ENCODE measurements around the gene IFNA14.
A peak's percentile ranks its signal among the peaks of the same experiment; 100 is the strongest.
"Not testable (repeated sequence)": the region's sequence is repeated elsewhere in the genome, so short reads cannot be mapped to it uniquely, and the experiment has no call there.

The IFNA14 gene

DNA sequence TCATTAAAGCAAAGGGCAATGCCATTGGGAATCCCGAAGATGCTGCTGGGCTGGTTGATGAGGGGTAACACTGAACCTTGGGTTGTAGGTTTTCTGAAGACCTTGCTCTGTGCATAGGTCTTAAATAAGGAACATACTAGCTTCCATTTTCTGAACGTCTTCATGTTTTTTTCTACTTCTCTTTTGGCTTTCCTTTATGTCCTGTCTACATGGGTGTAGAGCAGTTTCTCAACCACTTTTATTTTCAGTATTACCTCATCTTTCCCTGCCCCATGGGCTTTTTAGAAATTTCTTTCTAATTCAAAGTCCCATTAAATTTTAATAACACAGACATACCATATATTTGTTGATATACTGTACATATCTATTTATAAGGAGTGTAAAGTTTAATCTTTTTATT is at the start of gene IFNA14:
Gene IFNA14 (minus strand): TSS at position 95 of the 400 bp plus-strand sequence. CDS start 70 bp downstream, at position 25.
- no peak for DNase-seq

DNA sequence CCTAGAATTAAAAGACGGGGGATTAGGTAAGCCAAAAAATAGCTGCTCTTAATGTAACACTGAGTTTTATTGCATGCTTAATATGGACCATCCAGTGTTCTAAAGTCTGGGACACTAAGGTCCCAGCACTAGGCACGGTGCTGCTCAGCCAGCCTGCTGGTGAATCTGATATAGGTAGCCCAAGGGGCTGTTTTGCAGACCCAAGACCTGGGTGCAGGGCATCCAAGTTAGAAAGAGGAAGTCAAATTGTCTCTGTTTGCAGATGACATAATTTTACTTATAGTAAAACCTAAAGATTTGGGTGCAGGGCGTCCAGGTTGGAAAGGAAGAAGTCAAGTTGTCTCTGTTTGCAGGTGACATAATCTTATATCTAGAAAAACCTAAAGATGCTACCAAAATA is 47.5 kb upstream of the IFNA14 start:
- no peak for DNase-seq

DNA sequence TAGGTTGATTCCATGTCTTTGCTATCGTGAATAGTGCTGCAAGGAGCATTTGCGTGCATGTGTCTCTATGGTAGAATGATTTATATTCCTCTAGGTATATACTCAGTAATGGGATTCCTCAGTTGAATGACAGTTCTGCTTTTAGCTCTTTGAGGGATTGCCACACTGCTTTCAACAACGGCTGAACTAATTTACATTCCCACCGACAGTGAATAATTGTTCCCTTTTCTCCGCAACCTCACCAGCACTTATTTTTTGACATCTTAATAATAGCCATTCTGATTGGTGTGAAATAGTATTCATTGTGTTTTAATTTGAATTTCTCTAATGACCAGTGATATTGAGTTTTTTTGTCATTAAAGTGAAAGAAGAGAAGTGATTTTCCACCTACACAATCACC is 46.9 kb upstream of the IFNA14 start:
- DNase-seq: peak; percentile 11

DNA sequence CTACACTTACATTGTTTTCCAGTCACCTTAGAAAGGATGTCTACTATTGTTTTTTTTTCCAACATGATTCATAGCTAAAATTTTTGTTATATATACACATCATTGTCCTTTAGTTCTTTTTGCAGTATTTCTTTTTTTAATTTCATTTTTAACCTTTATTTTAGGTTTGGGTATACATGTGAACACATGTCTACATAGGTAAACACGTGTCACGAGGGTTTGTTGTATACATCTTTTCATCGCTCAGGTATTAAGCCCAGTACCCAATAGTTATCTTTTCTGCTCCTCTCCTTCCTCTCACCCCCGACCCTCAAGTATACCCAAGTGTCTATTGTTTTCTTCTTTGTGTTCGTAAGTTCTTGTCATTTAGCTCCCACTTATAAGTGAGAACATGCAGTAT is 46.3 kb upstream of the IFNA14 start:
- DNase-seq: no peak

DNA sequence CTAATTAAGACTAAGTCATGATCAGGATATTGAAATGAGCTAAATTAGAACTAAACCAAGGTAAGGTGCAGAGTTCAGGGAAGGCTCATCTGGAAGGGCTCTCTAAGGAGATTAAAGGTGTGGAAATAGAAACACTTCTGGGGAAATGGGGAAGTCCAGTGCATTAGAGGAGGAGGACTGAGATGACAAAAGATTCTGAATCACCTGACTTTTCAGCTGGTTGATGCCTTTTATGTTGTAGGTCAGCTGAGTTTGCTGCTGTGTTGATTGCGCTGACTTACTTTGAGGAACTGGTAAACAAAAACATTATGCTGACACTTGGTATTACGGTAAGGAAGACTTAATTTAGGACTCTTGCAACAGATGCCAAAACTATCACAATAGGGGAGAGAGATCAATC is 41.5 kb upstream of the IFNA14 start:
- no peak for DNase-seq

DNA sequence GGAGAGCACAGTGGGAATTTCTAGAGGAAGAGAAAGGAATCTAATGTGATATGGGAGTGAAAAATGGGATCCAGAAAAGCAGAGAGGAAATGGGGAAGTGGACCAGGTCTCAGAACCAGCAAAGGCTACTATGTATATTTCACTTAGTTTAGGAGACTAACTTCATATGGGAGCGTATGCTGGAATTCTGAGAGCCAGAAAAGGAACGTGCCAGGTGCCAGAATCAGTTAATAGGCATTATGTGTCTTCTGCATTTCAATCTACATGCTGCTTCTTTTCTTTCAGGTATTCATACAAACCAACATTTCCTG is 28.5 kb upstream of the IFNA14 start:
- no peak for DNase-seq

DNA sequence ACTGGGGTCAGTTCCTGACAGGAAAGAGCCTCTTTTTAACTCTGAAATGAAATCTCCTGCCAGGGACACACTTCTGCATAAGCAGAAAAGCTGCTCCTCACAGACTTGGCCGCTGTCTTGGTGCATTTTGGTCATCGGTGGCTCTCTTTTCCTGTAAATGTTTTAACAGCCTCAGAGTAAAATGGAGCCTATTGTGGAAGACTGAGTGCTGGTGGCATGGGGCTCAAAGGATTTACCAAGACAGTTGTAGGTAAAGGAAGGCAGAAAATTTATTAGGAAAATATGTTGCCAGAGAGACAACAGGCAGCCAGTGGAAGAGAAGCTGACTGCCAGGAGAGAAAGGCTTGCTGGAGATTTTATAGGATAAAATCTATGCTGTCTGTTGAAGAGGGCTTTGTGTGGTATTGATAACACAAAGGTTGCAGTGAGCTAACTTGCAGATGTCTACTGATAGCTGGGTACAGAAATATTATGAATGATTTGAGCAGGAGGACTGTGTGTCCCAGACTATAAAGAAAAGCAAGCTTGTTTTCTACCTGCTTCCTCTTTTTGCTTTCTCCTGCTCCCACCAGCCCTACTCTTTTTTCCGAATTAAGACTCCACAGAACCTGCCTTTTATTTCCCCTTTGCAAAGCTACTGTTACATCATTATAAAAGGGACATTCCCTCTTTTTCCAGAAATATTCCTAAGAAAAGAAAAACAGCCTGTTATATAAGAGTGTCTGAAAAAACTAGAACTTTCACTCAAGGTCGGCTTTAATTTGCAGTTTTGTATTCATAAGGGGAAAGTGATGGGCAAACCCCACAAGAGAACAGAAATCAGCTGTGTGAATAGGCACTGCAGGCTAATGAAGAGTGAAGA is 27.9 kb upstream of the IFNA14 start:
- DNase-seq: peak; percentile 41

DNA sequence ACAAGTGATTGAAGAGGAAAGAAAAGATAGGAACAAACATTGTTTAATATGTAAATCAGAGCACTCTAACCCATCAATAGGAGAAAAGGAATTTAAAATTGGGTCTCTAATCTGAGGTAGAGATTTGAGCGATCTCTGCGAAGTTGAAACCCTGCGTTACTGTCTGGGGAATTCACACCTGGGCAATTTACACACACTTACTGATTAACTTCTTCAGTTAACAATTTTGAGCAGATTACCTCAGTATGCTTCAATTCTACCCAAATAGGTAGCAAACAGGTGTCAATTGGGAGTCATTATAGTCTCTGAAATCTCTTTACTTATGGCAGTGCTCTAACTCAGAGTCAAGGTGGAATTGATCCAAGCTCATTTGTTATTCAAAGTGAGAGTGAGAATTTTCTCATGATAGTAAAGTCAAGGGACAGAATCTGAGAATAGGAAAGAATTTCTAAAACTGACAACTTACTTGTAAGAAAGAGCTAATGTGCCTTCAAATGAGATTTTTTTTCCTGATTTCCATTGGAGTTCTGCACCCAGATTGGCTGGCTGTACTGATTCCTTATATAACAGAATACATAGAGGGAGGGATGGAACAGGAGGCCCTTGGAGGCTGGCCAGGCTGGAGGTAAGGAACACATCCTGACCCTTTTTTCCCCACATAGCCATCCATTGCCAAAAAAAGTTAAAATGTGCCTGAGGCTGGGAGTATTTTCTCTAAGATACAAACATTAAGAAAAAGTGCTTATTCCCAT is 27.1 kb upstream of the IFNA14 start:
- no peak for DNase-seq

DNA sequence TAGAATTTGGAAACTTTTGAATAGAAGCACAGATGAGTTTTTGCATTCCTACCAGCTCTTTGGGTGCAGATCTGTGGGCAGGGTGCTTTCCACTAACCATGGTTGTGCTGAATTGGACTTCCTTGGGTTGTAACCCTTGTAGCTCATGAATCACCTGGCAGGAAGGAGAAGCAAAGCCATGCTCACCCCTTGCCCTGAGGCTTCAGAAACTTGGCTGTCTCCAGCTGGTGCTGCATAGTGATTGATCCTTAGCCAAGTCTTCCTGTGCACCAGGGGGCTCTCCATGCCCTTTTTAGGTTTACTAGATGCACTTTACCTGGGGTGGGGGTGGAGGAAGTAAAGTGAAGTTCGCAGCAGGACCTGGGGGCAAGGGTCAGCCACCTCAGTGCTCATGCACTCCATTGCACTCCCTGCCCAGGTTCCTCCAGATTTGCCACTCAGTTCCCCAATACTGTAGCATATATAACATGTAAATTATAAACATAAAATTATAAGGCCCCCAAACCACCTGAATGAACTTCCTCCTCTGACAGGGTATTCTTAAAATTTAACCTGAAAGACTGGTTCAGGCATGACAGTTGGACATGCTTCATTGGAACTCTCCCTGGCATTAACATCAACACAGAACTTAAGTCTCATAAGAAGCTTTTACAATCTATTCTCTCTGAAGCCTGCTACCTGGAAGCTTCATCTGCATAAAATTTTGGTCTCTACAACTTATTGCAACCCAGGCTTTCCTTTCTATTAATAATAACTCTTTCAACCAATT is 25.8 kb upstream of the IFNA14 start:
- no peak for DNase-seq

DNA sequence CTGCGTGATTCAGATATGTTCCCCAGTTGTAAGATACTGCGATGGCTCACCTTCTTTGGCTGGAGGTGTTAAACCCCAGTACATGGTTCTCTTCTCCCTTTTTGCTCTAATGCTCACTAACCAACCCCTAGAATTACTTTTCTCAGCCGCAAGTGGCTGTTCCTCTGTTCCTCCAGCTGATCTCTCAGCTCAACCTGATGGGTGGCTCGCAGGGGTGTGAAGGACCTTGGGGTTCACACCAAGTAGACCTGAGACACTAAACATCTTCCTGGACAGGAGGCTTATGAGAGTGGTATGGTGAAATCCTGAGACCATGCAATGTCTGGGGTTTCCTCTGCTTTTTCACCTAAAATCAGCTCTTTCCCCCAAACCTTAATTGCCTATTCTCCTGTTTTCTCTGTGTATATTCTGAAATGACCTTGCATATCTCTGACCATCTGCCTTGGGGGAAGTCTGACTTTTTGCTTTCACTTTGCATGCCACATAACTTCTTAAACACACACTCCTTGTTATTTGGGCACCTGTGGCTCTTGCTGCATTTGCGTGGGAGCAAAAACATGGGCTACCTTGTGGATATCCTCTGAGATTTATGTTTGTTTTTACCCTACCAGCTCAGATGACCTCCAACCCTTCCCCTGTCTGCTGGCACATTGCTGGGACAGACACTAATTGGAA is 15.9 kb upstream of the IFNA14 start:
- DNase-seq: no peak

DNA sequence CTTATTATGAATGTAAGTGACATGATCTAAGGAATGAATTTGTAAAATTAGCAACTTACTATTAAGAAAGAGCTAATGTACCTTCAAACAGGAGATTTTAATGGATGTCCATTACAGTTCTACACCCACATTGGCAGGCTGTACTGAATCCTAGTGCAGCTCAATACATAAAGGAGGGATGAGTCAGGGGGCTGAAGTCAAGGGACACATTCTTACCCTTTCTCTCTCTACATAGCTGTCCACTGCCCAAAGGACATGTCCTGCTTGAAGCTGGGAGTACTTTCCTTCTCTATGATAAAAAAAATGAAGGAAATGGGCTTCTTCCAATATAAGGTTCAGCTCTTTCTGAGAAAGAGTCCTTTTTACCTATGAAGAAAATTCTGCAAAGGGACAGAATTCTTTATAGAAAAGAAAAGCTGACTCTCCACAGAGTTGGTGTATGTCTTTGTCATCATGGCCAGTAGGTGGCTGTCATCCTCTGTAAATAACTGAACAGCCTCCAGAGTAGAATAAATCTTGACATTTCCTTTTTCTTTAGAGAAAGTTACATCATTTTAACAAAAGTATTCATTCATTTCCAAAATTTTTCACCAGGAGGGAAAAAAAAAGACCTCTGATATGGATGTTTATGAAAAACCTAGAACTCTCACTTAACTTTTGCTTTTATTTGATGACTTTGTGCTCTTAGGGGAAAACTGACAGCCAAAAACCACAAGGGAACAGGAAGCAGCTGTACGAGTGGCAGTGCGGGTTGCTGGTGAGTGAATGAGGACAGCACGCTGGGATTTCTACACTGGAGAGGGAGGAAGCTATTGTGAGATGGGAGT is 13.1 kb upstream of the IFNA14 start:
- peak; percentile 69 for DNase-seq

DNA sequence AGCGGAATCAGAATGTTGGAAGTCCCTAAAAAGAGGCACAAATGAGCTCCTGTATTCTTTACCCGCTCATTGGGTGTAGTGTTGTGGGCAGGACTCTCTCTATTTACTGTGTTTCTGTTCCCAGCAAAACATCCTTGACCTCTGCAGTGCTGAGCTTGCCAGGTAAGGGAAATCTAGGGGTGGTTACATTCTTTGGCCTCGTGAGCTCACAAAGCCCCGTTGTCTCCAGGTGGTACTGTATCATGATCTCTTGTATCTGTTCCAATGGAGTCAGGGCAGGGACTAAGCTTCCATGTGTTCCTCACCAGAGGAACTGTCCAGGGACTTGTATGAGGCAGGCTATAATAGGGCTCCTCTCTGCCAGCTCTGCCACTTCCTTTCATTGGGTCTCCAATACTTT is 11.8 kb upstream of the IFNA14 start:
- no peak for DNase-seq

DNA sequence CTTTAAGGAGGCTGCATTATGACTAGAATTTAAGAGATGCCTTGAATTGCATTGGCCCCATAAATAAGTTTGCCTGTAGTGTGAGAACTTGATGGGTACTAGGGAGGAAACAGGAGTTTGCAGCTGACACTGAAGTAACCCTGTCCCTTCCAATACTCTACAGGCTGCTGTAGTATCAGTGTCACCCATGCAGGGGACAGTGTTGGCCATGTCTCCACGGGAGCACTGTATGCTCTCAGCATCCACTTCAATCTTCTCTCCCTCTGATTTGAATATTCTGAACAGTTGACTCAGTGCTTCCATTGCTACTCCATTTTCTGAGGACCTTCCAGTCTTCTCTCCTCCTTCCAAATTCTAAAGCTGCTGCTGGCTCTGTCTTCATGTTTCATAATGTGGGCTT is 11.4 kb upstream of the IFNA14 start:
- DNase-seq: no peak

DNA sequence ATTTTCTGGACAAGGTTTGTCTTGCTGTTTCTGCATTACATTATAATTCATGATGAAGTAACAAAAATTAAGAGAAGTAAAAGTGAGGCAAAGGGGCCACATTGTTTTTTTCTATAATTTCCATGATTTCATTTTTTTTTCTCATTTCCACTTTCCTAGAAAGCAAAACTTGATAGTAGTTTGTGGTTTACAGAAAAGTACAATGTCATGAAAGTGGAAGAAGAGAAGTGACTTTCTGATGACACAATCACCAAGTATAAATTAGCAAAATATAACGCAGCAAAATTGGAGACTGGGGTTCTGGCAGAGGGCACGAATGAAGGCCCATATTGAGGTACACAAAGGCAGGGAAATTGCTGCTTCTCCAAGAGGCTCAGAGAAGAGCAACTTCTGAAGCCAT is 5.0 kb upstream of the IFNA14 start:
- DNase-seq: peak; percentile 40

DNA sequence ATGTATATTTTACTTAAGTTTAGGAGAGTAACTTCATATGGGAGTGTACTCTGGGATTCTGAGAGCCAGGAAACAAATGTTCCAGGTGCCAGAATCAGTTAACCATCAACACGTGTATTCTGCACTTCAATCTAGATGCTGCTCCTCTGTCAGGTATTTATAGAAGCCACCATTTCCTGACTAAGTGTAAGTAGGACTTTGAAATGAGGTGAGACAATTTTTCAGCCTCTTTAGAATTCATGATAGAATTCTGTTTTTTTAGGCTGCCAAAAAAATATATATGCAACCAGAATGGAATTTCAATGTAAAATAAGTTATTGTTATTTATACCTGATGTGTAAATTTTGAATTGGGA is 3.5 kb downstream of the IFNA14 start:
- DNase-seq: not testable (repeated sequence)

DNA sequence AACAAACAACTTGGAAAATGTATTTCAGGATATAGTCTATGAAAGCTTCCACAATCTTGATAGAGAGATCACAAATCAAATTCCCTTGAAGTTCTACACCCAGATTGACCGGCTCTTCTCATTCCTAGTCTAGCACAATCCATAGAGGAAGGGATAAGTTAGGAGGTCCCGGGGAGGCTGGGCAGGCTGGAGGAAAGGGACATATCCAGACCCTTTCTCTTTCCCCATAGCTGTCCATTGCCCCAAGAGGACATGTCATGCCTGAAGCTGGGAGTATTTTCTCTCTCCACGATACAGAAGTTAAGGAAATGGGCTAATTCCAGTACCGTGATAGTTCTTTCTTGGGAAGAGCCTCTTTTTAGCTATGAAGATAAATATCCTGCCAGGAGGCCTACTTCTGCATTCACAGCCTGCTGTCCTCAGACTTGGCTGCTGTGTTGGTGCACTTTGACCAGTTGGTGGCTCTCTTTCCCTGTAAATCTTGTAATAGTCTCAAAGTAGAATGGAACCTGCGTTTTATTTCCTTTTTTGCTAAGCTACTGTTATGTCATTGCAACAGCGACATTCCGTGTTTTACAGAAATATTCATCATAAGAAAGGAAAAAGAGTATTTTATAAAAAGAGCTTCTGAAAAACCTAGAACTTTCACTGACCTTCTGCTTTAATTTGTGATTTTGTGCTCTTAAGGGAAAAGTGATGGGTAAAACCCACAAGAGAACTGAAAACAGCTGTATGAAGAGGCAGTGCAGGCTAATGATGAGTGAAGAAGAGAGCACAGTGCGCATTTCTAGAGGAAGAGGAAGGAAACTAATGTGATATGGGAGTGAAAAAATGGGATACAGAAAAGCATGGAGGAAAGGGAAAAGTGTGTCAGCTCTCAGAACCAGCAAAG is 4.1 kb downstream of the IFNA14 start:
- DNase-seq: peak; percentile 85

DNA sequence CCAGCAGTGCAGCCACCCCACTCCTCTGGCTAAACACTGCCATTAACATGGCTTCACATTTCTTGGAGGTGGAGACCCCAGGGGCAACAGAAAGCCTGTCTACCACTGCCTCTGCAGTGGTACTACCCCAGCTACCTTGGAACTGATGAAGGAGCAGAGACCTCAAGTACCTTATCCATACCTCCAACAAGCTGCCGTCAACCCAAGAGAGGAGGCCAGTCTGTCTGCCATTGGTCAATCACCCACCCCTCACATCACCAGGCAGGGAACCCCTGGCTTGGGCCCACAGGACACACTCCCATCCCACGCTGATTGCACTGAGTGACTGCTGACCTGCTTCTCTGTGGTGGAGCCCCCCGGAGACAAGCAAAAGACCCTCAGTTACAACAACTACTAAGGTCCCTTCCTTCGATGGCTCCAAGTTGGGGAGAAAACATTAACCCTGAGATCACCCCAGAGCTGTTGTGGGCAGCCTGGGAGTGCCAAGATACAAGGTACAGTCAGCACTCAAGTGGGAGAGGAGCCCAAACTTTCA is 5.6 kb downstream of the IFNA14 start:
- no peak for DNase-seq

DNA sequence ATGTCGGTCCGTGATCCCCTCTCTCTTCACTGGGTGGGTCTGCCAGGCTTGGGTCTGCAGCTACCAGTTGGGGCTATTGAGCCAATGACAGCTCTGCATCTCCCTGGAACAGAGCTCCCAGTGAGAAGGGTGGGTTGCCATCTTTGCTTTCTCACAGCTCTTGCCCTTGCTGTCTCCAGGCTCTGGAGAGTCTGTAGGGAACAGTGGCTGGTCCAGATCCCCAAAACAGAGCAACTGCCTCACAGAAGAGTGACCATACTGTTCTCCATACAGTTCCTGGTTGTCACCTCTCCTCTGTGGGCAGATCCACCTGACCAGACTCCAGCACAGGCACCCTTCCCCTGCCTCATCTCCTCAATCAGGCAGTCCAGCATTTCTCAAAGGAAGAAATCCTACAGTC is 6.5 kb downstream of the IFNA14 start:
- DNase-seq: no peak

DNA sequence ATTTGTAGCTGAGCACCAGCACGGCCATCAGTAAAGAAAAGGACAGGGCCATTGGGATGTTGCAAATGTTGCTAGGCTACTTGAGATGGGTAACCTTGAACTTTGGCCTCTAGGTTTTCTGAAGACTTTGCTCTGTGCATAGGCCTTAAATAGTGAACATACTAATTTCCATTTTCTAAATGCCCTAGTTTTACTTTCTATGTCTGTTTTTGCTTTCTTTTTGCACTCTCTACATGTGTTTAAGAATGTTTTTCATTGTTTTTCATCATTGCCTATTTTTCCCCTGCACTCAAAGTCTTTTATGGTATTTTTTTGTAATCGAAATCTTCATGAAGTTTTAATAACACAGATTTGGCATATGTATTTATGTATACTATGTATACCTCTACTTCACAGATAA is 11.7 kb downstream of the IFNA14 start, which contains the start of gene IFNA17:
Gene IFNA17 (minus strand): TSS at position 101 of the 400 bp plus-strand sequence. CDS start 49 bp downstream, at position 52.
- no peak for DNase-seq

DNA sequence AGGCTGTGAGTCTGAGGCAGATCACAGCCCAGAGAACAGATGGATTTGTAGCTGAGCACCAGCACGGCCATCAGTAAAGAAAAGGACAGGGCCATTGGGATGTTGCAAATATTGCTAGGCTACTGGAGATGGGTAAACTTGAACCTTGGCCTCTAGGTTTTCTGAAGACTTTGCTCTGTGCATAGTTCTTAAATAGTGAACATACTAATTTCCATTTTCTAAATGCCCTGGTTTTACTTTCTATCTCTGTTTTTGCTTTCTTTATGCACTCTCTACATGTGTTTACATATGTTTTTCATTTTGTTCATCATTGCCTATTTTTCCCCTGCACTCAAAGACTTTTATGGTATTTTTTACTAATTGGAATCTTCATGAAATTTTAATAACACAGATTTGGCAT is 22.6 kb downstream of the IFNA14 start, which contains the start of gene IFNA16:
Gene IFNA16 (minus strand): TSS at position 101 of the 400 bp plus-strand sequence. CDS start 6 bp downstream, at position 95.
- not testable (repeated sequence) for DNase-seq

Data from hematopoietic multipotent progenitor cell treated with erythropoietin and hydrocortisone succinate and interleukin-3 and kit ligand, for 6 days (in vitro differentiated cells).